SK-N-SH (cell line): ENCODE measurements around the gene AIF1L. TPM values are rescaled to one million over a fixed set of nuclear protein-coding genes. Genes with fewer than 3 reads are reported as not detected.

Experiments used
- CTCF ChIA-PET: fragments of 300-600, 350-600 bp; formaldehyde crosslinking; extraction: SDS; loops from one replicate; lab custom pipeline; 2021; lab: Yijun Ruan, JAX
- POLR2A ChIA-PET: fragments of 350-600 bp; sonication (Branson Sonifier 250); formaldehyde crosslinking; extraction: SDS; loops from one replicate; lab custom pipeline; 2020; ENCODE audit warnings: antibody characterized with exemption, inconsistent platforms; lab: Yijun Ruan, JAX
- DNase-seq: peaks from one replicate; pipeline ENCODE4 v3.0.0; 2012
- H2AFZ ChIP-seq: fragments of 200-600 bp; sonication (generic); 2 replicates; pipeline ENCODE4 v1.8.1; 2016; ENCODE audit warnings: antibody characterized with exemption, mild to moderate bottlenecking, low read depth
- H3F3A ChIP-seq: fragments of 200-600 bp; sonication (generic); replicated peaks from 2 replicates; pipeline ENCODE3; 2016; ENCODE audit warnings: antibody characterized with exemption, mild to moderate bottlenecking; ENCODE audit not compliant: insufficient read depth
- H3K27ac ChIP-seq, 2 experiments: fragments of 200-500 bp in 1 of 2; fragments of 200-600 bp in 1 of 2; sonication (Bioruptor generic) in 1 of 2; sonication (generic), shearing (Covaris generic) in 1 of 2; 2 replicates each; pipeline versions ENCODE4 v1.5.1 to v1.6.1; 2014 to 2016; ENCODE audit warnings: low read depth in 2 of 2, inconsistent platforms in 1 of 2, low read length in 1 of 2, mild to moderate bottlenecking in 1 of 2, mixed read lengths in 1 of 2
- H3K27me3 ChIP-seq: fragments of 200-600 bp; sonication (generic), shearing (Covaris generic); 2 replicates; pipeline ENCODE4 v1.6.1; 2016; ENCODE audit warnings: mixed run types; ENCODE audit not compliant: insufficient read depth
- H3K36me3 ChIP-seq, 2 experiments: fragments of 200-500 bp in 1 of 2; fragments of 200-600 bp in 1 of 2; sonication (Bioruptor generic) in 1 of 2; sonication (generic) in 1 of 2; replicated peaks in 1 of 2; 2 replicates each; pipeline versions ENCODE3 to v1.5.1; 2014 to 2016; ENCODE audit warnings: low read length in 1 of 2, mild to moderate bottlenecking in 1 of 2; ENCODE audit not compliant: insufficient read depth in 2 of 2, control insufficient read depth in 1 of 2
- H3K4me1 ChIP-seq, 2 experiments: fragments of 200-500 bp in 1 of 2; fragments of 200-600 bp in 1 of 2; sonication (Bioruptor generic) in 1 of 2; sonication (generic), shearing (Covaris generic) in 1 of 2; 2 replicates each; pipeline versions ENCODE4 v1.5.1 to v1.6.1; 2014 to 2016; ENCODE audit warnings: low read depth in 1 of 2, low read length in 1 of 2, mixed run types in 1 of 2; ENCODE audit not compliant: insufficient read depth in 2 of 2, control insufficient read depth in 1 of 2
- H3K4me2 ChIP-seq: fragments of 200-600 bp; sonication (generic), shearing (Covaris generic); 2 replicates; pipeline ENCODE4 v1.6.1; 2017; ENCODE audit warnings: mixed run types
- H3K4me3 ChIP-seq, 2 experiments: fragments of 200-500 bp in 1 of 2; fragments of 200-600 bp in 1 of 2; sonication (Bioruptor generic) in 1 of 2; sonication (generic), shearing (Covaris generic) in 1 of 2; 2 replicates each; pipeline versions ENCODE4 v1.5.1 to v1.8.1; 2014 to 2016; ENCODE audit warnings: low read depth in 2 of 2, inconsistent platforms in 1 of 2, low read length in 1 of 2, mild to moderate bottlenecking in 1 of 2, mixed read lengths in 1 of 2, moderate library complexity in 1 of 2
- H3K79me2 ChIP-seq: fragments of 200-600 bp; sonication (generic); 2 replicates; pipeline ENCODE4 v1.8.1; 2017; ENCODE audit warnings: mild to moderate bottlenecking; ENCODE audit not compliant: insufficient read depth
- H3K9ac ChIP-seq: fragments of 200-600 bp; sonication (generic); 2 replicates; pipeline ENCODE4 v1.6.1; 2017; ENCODE audit warnings: mixed run types
- H3K9me2 ChIP-seq: fragments of 200-600 bp; sonication (generic); 2 replicates; pipeline ENCODE4 v1.6.1; 2017; ENCODE audit warnings: mixed run types
- H3K9me3 ChIP-seq: fragments of 200-600 bp; sonication (generic); 2 replicates; pipeline ENCODE4 v1.6.1; 2017; ENCODE audit warnings: mixed run types, mild to moderate bottlenecking, moderate library complexity
- H4K20me1 ChIP-seq: fragments of 200-600 bp; sonication (generic); 2 replicates; pipeline ENCODE4 v1.6.1; 2017; ENCODE audit warnings: mild to moderate bottlenecking, mixed run types; ENCODE audit not compliant: insufficient read depth
- CHD2 ChIP-seq: fragments of 150-350 bp; IDR thresholded peaks from 2 replicates; pipeline ENCODE4 v1.6.1; 2018; ENCODE audit warnings: low read length; ENCODE audit not compliant: partially characterized antibody
- CTCF ChIP-seq: fragments of 200-600 bp; sonication (generic); IDR thresholded peaks from 2 replicates; pipeline ENCODE4 v1.6.1; 2017; ENCODE audit warnings: antibody characterized with exemption, mild to moderate bottlenecking, moderate library complexity
- ELF1 ChIP-seq: IDR thresholded peaks from 2 replicates; pipeline ENCODE4 v1.4.0; 2012
- EP300 ChIP-seq, 2 experiments: IDR thresholded peaks; 2 replicates each; pipeline versions ENCODE4 v1.4.0 to v1.6.1; 2012; ENCODE audit warnings: borderline replicate concordance in 1 of 2, low read depth in 1 of 2, low read length in 1 of 2
- EZH2phosphoT487 ChIP-seq: fragments of 200-600 bp; sonication (generic); IDR thresholded peaks from 2 replicates; pipeline ENCODE4 v1.6.1; 2017; ENCODE audit warnings: low read depth, mixed run types, mild to moderate bottlenecking, antibody characterized with exemption, moderate library complexity, borderline replicate concordance
- FOSL2 ChIP-seq: IDR thresholded peaks from 2 replicates; pipeline ENCODE4 v1.4.0; 2012; ENCODE audit warnings: low read depth, mild to moderate bottlenecking, moderate library complexity, borderline replicate concordance
- FOXM1 ChIP-seq: IDR thresholded peaks from 2 replicates; pipeline ENCODE4 v1.4.0; 2012; ENCODE audit warnings: low read depth, mild to moderate bottlenecking
- GABPA ChIP-seq: IDR thresholded peaks from 2 replicates; pipeline ENCODE4 v1.4.0; 2012; ENCODE audit warnings: low read depth, mild to moderate bottlenecking
- GATA2 ChIP-seq: sonication (generic); formaldehyde crosslinking; IDR thresholded peaks from 2 replicates; pipeline ENCODE4 v1.5.0; 2020; ENCODE audit warnings: mild to moderate bottlenecking, missing genetic modification reagents
- POLR2AphosphoS5 ChIP-seq: IDR thresholded peaks from 2 replicates; pipeline ENCODE4 v1.6.1; 2012; ENCODE audit warnings: low read depth, low read length
- RFX5 ChIP-seq: IDR thresholded peaks from 2 replicates; pipeline ENCODE4 v1.6.1; 2012; ENCODE audit warnings: mild to moderate bottlenecking, improper control_type of control experiment, low read length
- SIN3A ChIP-seq: IDR thresholded peaks from 2 replicates; pipeline ENCODE4 v1.6.1; 2012; ENCODE audit warnings: low read depth, mild to moderate bottlenecking, low read length, moderate library complexity, borderline replicate concordance
- TAF1 ChIP-seq: IDR thresholded peaks from 2 replicates; pipeline ENCODE4 v1.6.1; 2012; ENCODE audit warnings: low read depth, mild to moderate bottlenecking, low read length, moderate library complexity, borderline replicate concordance
- TEAD4 ChIP-seq: IDR thresholded peaks from 2 replicates; pipeline ENCODE4 v1.4.0; 2012; ENCODE audit warnings: mild to moderate bottlenecking, borderline replicate concordance; ENCODE audit not compliant: insufficient read depth
- WGBS: methylation state at CpG from one replicate; pipeline ENCODE4 v1.1.6; 2017; ENCODE audit warnings: low lambda C conversion rate; 5-methylcytosine and 5-hydroxymethylcytosine counted together
- polyA plus RNA-seq, 3 experiments: library from polyadenylated mRNA; depleted of rRNA; stranded (reverse); fragments of >200 nt; gene quantifications; 2 replicates each; pipeline ENCODE4 v1.2.3, GENCODE V29; 2012
- TF ChIP-seq, protein P1 (sequence below): fragments of 150-350 bp; IDR thresholded peaks from 2 replicates; pipeline ENCODE4 v1.6.1; 2017; ENCODE audit warnings: antibody characterized with exemption, low read length, low read depth, borderline replicate concordance
- TF ChIP-seq, protein P2 (sequence below): IDR thresholded peaks from 2 replicates; pipeline ENCODE4 v1.4.0; 2012; ENCODE audit warnings: low read depth, borderline replicate concordance
- TF ChIP-seq, protein P3 (sequence below): IDR thresholded peaks from 2 replicates; pipeline ENCODE4 v1.6.1; 2012; ENCODE audit warnings: mild to moderate bottlenecking, low read depth, low read length, moderate library complexity
- TF ChIP-seq, protein P4 (sequence below): fragments of 150-350 bp; IDR thresholded peaks from 2 replicates; pipeline ENCODE4 v1.6.1; 2016; ENCODE audit warnings: mild to moderate bottlenecking, low read depth, low read length
- TF ChIP-seq, protein P5 (sequence below): IDR thresholded peaks from 2 replicates; pipeline ENCODE4 v1.4.0; 2012; ENCODE audit warnings: low read depth

AIF1L gene
- polyA plus RNA-seq, 1 of the 3 experiments (the other 2 are of a cell fraction): 0.26 TPM

GRCh38 chr9:131048332-131048731 lies 48.0 kb upstream of the AIF1L start:
- TF ChIP-seq FOSL2 (no peak), ELF1 (no peak), TAF1 (no peak), EP300 (IDR thresholded peaks at IDR 0.05; ENCODE audit: borderline replicate concordance in 1 of 2, low read depth in 1 of 2, low read length in 1 of 2) (no peak), FOXM1 (no peak), GATA2 (CRISPR knock-in tag) (no peak), CTCF (no peak), CHD2 (no peak), TEAD4 (no peak), GABPA (no peak), SIN3A (no peak), POLR2AphosphoS5 (no peak), RFX5 (no peak), EZH2phosphoT487 (no peak)
- TF ChIP-seq, protein P1, sequence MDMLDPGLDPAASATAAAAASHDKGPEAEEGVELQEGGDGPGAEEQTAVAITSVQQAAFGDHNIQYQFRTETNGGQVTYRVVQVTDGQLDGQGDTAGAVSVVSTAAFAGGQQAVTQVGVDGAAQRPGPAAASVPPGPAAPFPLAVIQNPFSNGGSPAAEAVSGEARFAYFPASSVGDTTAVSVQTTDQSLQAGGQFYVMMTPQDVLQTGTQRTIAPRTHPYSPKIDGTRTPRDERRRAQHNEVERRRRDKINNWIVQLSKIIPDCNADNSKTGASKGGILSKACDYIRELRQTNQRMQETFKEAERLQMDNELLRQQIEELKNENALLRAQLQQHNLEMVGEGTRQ: no peak
- TF ChIP-seq, protein P2, sequence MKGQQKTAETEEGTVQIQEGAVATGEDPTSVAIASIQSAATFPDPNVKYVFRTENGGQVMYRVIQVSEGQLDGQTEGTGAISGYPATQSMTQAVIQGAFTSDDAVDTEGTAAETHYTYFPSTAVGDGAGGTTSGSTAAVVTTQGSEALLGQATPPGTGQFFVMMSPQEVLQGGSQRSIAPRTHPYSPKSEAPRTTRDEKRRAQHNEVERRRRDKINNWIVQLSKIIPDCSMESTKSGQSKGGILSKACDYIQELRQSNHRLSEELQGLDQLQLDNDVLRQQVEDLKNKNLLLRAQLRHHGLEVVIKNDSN: no peak
- TF ChIP-seq, protein P3, sequence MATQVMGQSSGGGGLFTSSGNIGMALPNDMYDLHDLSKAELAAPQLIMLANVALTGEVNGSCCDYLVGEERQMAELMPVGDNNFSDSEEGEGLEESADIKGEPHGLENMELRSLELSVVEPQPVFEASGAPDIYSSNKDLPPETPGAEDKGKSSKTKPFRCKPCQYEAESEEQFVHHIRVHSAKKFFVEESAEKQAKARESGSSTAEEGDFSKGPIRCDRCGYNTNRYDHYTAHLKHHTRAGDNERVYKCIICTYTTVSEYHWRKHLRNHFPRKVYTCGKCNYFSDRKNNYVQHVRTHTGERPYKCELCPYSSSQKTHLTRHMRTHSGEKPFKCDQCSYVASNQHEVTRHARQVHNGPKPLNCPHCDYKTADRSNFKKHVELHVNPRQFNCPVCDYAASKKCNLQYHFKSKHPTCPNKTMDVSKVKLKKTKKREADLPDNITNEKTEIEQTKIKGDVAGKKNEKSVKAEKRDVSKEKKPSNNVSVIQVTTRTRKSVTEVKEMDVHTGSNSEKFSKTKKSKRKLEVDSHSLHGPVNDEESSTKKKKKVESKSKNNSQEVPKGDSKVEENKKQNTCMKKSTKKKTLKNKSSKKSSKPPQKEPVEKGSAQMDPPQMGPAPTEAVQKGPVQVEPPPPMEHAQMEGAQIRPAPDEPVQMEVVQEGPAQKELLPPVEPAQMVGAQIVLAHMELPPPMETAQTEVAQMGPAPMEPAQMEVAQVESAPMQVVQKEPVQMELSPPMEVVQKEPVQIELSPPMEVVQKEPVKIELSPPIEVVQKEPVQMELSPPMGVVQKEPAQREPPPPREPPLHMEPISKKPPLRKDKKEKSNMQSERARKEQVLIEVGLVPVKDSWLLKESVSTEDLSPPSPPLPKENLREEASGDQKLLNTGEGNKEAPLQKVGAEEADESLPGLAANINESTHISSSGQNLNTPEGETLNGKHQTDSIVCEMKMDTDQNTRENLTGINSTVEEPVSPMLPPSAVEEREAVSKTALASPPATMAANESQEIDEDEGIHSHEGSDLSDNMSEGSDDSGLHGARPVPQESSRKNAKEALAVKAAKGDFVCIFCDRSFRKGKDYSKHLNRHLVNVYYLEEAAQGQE: no peak
- TF ChIP-seq, protein P4, sequence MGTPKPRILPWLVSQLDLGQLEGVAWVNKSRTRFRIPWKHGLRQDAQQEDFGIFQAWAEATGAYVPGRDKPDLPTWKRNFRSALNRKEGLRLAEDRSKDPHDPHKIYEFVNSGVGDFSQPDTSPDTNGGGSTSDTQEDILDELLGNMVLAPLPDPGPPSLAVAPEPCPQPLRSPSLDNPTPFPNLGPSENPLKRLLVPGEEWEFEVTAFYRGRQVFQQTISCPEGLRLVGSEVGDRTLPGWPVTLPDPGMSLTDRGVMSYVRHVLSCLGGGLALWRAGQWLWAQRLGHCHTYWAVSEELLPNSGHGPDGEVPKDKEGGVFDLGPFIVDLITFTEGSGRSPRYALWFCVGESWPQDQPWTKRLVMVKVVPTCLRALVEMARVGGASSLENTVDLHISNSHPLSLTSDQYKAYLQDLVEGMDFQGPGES: no peak
- TF ChIP-seq, protein P5, sequence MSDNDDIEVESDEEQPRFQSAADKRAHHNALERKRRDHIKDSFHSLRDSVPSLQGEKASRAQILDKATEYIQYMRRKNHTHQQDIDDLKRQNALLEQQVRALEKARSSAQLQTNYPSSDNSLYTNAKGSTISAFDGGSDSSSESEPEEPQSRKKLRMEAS: no peak
- TF ChIP-seq, all 33 proteins: peak for 0
- no peaks in the 10 kb centered on the region for H3K79me2 ChIP-seq
- H3K9me2 ChIP-seq: no peaks in the 10 kb centered on the region
- CTCF ChIA-PET: interaction anchor here (0.7 to 5.8 kb wide), 6 partner anchors 9 to 180 kb away, joined by 3 to 116 read pairs (median 20); no protein-coding TSS in a partner anchor
- no peaks in the 10 kb centered on the region for H3K9me3 ChIP-seq
- 83% methylated on average over 4 of the region's 6 CpGs for WGBS
- H2AFZ ChIP-seq: no peak overlapping the region
- no peaks in the 10 kb centered on the region for H4K20me1 ChIP-seq
- no peaks in the 10 kb centered on the region for H3F3A ChIP-seq
- H3K4me1 ChIP-seq: no peaks in the 10 kb centered on the region; a peak in 1 of 4 replicates
- H3K4me2 ChIP-seq: no peak overlapping the region
- no peak overlapping the region for H3K9ac ChIP-seq
- no peaks in the 10 kb centered on the region for H3K36me3 ChIP-seq
- POLR2A ChIA-PET: no interaction called here
- no peak overlapping the region for H3K27ac ChIP-seq
- H3K27me3 ChIP-seq: no peaks in the 10 kb centered on the region
- H3K4me3 ChIP-seq: no peak overlapping the region
- DNase-seq: no peak
